GM12865 (cell line): ENCODE results near the gene MYCBP2.
"Not testable (repeated sequence)": the region's sequence is repeated elsewhere in the genome, so short reads cannot be mapped to it uniquely, and the experiment has no call there.

ENCODE experiments used
- DNase-seq: peaks from one replicate; pipeline ENCODE4 v3.0.0; 2010; ENCODE audit warnings: low read depth
- H3K4me3 ChIP-seq: 2 replicates; pipeline ENCODE4 v1.5.1; 2011; ENCODE audit warnings: mild to moderate bottlenecking, low read depth, low read length, control low read depth
- TF ChIP-seq, protein P1 (sequence below): IDR thresholded peaks from 2 replicates; pipeline ENCODE4 v1.5.1; 2011; ENCODE audit warnings: low read length, control low read depth, low read depth, inconsistent platforms; ENCODE audit not compliant: insufficient read depth; ENCODE audit errors: missing control alignments

The MYCBP2 gene

DNA sequence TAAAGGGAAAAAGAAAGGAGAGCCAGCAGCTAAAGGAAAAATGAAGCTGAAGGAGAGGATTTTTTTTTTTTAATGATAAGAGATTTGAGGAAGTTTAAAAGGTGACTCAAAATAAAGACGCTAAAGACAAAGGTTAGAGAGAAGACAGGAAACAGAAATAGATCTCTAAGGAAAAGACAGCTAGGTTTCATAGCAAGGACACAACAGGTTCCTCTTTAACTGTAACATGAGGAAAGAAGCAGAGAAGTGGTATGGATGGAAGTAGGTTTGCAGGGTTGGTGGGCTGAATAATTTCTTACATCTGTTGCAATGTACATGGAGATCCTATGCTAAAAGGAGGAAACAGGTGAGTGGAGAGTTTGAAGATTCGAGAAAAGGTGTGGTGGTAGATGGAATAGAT, 107.5 kb downstream of the MYCBP2 start:
- TF ChIP-seq, protein P1, sequence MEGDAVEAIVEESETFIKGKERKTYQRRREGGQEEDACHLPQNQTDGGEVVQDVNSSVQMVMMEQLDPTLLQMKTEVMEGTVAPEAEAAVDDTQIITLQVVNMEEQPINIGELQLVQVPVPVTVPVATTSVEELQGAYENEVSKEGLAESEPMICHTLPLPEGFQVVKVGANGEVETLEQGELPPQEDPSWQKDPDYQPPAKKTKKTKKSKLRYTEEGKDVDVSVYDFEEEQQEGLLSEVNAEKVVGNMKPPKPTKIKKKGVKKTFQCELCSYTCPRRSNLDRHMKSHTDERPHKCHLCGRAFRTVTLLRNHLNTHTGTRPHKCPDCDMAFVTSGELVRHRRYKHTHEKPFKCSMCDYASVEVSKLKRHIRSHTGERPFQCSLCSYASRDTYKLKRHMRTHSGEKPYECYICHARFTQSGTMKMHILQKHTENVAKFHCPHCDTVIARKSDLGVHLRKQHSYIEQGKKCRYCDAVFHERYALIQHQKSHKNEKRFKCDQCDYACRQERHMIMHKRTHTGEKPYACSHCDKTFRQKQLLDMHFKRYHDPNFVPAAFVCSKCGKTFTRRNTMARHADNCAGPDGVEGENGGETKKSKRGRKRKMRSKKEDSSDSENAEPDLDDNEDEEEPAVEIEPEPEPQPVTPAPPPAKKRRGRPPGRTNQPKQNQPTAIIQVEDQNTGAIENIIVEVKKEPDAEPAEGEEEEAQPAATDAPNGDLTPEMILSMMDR = no peak
- DNase-seq = no peak

DNA sequence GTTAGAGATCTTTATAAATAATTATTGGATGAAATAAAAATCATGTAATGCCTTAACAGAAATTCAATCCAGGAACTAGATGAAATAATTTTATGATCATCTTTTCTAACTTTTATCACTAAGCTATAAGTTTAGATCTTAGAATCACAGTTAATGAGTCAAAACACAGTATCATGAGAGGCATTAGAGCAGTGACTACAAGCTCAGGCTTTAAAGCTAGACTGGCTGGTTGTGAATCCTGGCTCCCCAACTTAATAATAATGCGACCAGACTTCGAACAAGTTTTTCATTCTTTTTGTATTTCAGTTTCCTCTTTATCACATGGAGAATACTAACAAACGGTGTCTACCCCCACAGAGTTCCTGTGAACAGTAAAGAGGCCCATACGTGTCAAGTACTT, 108.6 kb downstream of the MYCBP2 start:
- TF ChIP-seq, protein P1 = no peak
- no peak for DNase-seq
- H3K4me3 ChIP-seq = no peak overlapping the region

More for the DNA sequence above, 107.5 kb downstream of the MYCBP2 start:
- H3K4me3 ChIP-seq = no peak overlapping the region

DNA sequence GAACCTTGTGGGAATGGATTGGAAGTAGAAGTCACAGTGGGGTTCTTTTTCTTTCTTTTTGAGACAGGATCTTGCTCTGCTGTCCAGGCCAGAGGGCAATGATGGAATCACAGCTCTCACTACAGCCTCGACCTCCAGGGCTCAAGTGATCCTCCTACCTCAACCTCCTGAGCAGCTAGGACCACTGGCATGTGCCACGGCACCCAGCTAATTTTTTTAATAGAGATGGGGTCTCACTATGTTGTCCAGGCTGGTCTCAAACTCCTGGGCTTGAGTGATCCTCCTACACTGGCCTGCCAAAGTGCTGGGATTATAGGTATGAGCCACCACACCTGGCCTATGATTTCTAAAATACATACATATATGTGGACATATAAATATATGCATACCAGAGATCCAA, 111.4 kb downstream of the MYCBP2 start:
- H3K4me3 ChIP-seq = no peak overlapping the region
- DNase-seq = no peak
- TF ChIP-seq, protein P1 = no peak

DNA sequence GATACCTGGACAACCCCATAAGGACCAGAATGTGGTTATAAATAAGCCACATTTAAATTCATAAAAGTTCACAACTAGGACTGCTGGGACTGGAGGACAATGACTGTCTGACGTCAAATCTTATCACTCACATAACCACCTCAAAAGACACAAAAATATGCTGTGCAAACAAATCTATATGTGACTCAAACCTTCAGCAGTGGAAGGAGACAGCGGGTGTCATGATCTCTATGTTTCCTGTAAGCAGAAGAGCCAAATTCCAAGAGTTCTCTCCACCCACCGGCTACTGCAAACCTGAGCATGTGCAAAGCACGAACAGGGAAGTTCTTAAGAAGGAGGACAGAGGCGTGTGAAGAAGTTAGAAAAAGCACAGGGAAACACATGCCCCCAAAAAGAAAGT, 113.2 kb downstream of the MYCBP2 start:
- TF ChIP-seq, protein P1 = no peak
- no peak for DNase-seq
- H3K4me3 ChIP-seq = no peak overlapping the region

DNA sequence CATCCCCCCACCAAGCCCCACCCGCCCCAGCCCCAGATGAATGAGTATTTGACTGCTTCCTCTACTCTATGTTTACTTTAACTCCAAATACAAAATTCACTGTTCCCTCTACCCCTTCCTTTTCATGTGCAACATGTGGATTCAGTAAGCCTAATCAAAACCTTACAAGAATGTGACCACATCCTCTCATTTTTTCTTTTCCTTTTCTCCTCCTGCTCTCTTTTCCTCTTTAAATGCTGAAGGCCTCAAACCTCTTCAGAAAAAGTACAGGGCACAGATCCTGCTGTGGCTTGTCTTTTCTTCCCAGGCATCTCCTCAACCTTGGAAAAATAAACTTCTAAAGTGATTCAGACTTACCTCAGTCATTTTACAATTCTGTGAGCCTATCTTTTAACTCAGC, 119.0 kb downstream of the MYCBP2 start:
- DNase-seq = no peak
- H3K4me3 ChIP-seq = no peak overlapping the region
- TF ChIP-seq, protein P1 = no peak

DNA sequence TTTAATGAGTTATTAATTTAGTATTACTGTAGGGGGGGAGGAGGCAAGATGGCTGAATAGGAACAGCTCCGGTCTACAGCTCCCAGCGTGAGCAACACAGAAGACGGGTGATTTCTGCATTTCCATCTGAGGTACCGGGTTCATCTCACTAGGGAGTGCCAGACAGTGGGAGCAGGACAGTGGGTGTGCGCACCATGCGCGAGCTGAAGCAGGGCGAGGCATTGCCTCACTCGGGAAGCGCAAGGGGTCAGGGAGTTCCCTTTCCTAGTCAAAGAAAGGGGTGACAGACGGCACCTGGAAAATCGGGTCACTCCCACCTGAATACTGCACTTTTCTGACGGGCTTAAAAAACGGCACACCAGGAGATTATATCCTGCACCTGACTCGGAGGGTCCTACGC, 127.9 kb downstream of the MYCBP2 start:
- H3K4me3 ChIP-seq, DNase-seq: not testable (repeated sequence)

DNA sequence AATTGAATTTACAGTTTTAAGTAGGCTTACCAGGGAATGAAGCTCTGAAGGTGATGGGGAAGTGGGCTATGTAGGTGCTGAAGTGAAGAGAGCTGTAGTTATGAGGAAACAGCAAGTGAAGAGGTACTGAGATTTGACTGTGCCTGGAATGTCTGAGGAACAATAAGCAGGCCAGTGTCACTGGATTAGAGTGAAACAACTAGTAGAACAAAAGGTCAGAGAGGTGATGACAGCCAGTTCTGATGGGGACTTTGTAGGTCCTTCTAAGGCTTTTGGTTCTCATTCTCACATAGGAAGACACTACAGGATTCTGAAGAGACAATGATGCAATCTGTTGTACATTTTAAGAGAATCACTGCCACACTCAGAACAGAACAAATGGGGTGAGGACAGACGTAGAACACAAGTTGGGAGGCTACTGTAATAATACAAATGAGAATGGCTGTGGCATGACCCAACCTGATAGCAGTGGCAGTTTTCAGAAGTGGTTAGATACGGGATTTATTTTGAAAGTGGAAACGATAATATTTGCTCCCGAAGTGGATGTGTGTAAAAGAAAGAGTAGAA, 130.8 kb downstream of the MYCBP2 start:
- no peak for DNase-seq
- H3K4me3 ChIP-seq = no peak overlapping the region
- TF ChIP-seq, protein P1 = no peak
